Cardiac fibroblast (primary cell): ENCODE data around the gene ZNRF4.
A peak's percentile ranks its signal among the peaks of the same experiment; 100 is the strongest.

ENCODE experiments used
- DNase-seq, 2 donors: peaks; one replicate each; pipeline versions ENCODE4 v3.0.0 to v3.0.0-alpha.2; 2010; ENCODE audit warnings: low read depth in 2 of 2
- H3K4me3 ChIP-seq, 2 donors: replicated peaks in 1 of 2; 1 replicate in 1 of 2; 2 replicates in 1 of 2; pipeline ENCODE4 v1.5.1; 2011; ENCODE audit warnings: low read depth in 2 of 2, low read length in 2 of 2, mild to moderate bottlenecking in 2 of 2, moderate library complexity in 1 of 2
- TF ChIP-seq, protein P1 (sequence below): IDR thresholded peaks from one replicate; pipeline ENCODE4 v1.5.1; 2011; ENCODE audit warnings: low read depth, mild to moderate bottlenecking, low read length, inconsistent platforms

The ZNRF4 gene

GRCh38 chr19:5457709-5458108 lies 2.5 kb downstream of the ZNRF4 start:
- TF ChIP-seq, protein P1, sequence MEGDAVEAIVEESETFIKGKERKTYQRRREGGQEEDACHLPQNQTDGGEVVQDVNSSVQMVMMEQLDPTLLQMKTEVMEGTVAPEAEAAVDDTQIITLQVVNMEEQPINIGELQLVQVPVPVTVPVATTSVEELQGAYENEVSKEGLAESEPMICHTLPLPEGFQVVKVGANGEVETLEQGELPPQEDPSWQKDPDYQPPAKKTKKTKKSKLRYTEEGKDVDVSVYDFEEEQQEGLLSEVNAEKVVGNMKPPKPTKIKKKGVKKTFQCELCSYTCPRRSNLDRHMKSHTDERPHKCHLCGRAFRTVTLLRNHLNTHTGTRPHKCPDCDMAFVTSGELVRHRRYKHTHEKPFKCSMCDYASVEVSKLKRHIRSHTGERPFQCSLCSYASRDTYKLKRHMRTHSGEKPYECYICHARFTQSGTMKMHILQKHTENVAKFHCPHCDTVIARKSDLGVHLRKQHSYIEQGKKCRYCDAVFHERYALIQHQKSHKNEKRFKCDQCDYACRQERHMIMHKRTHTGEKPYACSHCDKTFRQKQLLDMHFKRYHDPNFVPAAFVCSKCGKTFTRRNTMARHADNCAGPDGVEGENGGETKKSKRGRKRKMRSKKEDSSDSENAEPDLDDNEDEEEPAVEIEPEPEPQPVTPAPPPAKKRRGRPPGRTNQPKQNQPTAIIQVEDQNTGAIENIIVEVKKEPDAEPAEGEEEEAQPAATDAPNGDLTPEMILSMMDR, result no peak
- no peak overlapping the region for H3K4me3 ChIP-seq
- DNase-seq, result no peak

GRCh38 chr19:5458420-5458819 lies 3.2 kb downstream of the ZNRF4 start:
- no peak overlapping the region for H3K4me3 ChIP-seq
- no peak for DNase-seq
- TF ChIP-seq, protein P1, result no peak

GRCh38 chr19:5459360-5459759 lies 4.1 kb downstream of the ZNRF4 start:
- H3K4me3 ChIP-seq, result no peak overlapping the region
- DNase-seq, result peak in 1 of 2 donors; percentile 29
- TF ChIP-seq, protein P1, result no peak

DNA sequence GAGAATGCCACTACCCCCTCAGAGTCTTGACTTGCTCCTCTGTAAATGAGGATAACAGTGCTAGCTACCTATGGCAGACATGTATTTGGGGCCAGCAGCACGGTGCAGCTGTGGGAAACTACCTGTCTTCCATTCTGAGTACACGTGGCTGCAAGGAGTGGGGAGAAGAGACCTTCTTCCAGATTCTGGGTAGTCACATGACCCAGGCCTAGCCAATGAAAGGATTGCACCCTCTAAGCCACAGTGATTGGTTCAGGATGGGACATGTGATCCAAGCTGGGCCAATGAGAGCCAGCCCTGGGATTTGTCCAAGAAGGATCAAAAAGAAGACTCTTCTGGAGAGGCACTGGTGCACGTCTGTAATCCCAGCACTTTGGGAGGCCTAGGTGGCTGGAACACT lies 5.5 kb downstream of the ZNRF4 start:
- TF ChIP-seq, protein P1, result no peak
- no peak for DNase-seq
- no peak overlapping the region for H3K4me3 ChIP-seq

DNA sequence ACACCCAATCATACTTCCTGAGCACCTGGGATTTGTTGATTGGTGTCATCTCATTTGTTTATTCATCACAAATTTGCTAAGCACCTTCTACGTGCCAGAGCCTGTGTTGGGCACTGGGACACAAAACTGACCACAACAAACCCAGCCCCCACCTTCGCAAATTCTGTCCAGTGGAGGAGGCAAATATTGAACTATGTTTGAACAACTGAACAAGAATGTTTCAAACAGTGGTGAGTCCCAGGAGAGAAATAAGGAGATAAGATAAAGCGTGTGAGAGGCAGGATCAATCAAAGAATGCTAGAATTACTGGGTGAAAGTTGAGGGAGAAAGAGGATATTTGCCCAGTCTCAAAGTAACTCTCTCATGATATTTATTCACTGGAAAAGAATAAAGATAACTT lies 8.7 kb downstream of the ZNRF4 start:
- no peak overlapping the region for H3K4me3 ChIP-seq
- DNase-seq, result no peak
- TF ChIP-seq, protein P1, result no peak

- no peak overlapping the region for H3K4me3 ChIP-seq
- peak in 1 of 2 donors; percentile 8 for DNase-seq
- TF ChIP-seq, protein P1, result no peak
Observed at GRCh38 chr19:5466072-5466471, 10.9 kb downstream of the ZNRF4 start.

GRCh38 chr19:5466814-5467291 lies 11.6 kb downstream of the ZNRF4 start:
- DNase-seq, result peak in 1 of 2 donors; percentile 29
- H3K4me3 ChIP-seq, result no peak overlapping the region
- TF ChIP-seq, protein P1, result no peak
